ENCODE measurements around the gene EXD3.

The EXD3 gene

DNA sequence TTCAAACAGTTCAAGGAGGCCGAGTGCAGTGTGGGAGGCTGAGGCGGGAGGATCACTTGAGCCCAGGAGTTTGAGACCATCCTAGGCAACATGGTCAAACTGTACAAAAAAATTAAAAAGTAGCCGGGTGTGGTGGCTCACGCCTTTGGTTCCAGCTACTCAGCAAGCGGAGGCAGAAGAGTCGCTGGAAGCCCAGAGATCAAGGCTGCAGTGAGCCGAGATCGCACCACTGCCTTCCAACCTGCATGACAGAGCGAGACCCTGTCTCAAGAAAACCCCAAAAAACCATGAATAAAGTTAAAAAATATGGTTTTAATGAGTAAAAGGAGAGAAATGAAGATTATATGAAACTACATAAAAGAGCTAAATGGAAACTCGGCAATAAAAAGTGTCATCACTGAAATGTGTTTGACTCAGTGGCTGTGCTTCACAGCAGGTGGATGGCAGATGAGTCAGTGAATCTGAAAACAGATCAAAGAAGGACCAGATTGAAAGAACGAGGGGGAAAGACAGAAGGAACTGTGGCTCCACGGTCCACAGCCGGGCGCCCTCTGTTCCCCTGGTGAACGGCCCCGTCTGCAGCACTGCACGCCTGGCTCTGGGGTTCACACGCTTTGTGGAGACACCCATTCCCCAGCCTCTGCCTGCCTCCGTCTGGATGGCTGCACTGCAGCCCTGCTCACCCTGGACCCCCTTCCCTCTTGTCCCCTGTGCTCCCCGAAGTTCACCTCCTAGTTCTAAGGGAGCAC, 25.1 kb downstream of the EXD3 start:
- no peaks in the 10 kb centered on the region for H3K4me1 ChIP-seq (ENCODE audit: control insufficient read depth, insufficient read depth, low read length)
- no peak overlapping the region for H3K9ac ChIP-seq (ENCODE audit: low read depth, low read length)
- H3K4me2 ChIP-seq (ENCODE audit: low read length): no peak overlapping the region
- no peak overlapping the region for H3K4me3 ChIP-seq (ENCODE audit: low read length)
- no peaks in the 10 kb centered on the region for H3K27me3 ChIP-seq (ENCODE audit: control insufficient read depth, insufficient read depth, low read length)
- H3K36me3 ChIP-seq (ENCODE audit: insufficient read depth, low read length): no peaks in the 10 kb centered on the region
- no peaks in the 10 kb centered on the region for H3K9me3 ChIP-seq (replicated peaks; ENCODE audit: low read length)

DNA sequence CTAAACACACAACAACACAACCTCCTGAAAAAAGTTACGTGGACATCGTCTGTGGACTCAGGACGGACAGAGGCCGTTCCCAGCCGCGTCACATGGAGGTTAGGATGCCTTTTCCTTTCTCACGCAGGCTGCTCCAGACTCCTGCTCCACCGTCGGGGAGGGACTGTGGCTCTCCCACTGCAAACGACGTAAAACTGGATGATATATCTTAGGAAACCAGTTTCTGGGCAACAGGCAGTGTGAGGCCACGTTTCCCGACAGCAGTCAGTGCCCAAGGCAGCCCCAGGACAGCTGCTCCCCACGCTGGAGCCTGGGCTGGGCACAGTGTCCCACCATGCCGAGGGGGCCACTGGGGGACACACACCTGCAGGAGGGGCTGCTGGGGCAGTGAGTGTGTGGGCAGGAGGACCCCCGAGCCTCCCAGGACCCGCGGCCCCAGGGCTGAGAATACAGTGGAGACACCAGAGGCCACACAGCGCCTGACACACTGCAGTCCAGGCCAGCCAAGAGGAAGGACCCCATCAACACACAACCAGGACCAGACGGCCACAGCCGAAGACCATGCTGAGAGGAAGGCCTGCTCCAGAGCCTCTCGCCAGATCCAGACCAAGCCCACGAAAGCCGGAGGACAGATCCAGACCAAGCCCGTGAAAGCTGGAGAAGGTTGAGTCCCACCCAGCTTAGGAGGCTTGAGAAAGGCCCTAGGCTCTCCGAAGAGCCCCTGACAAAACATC, 26.2 kb downstream of the EXD3 start:
- H3K4me3 ChIP-seq (ENCODE audit: low read length): no peak overlapping the region
- H3K4me2 ChIP-seq (ENCODE audit: low read length): no peak overlapping the region
- no peaks in the 10 kb centered on the region for H3K9me3 ChIP-seq (replicated peaks; ENCODE audit: low read length)
- no peaks in the 10 kb centered on the region for H3K27me3 ChIP-seq (ENCODE audit: control insufficient read depth, insufficient read depth, low read length)
- H3K9ac ChIP-seq (ENCODE audit: low read depth, low read length): no peak overlapping the region
- H3K36me3 ChIP-seq (ENCODE audit: insufficient read depth, low read length): no peaks in the 10 kb centered on the region
- H3K4me1 ChIP-seq (ENCODE audit: control insufficient read depth, insufficient read depth, low read length): no peaks in the 10 kb centered on the region

DNA sequence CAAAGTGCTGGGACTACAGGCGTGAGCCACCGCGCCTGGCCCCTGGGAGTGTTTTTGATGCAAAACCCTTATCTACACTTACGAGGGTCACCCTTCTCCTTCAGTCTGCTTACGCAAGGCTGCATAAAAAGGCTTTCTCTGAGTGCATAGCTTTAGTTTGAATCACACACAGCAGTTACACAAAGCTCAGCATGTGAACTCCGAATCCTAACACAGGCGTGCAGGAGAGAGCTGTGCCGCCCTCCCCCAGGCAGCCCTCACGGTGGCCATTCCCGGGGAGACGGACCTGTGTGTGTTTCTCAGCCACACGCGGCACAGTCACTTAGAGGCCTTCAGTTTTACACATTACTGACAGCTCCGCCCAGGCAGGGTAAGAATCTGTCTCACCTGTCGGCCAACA, 26.7 kb downstream of the EXD3 start:
- no peaks in the 10 kb centered on the region for H3K36me3 ChIP-seq (ENCODE audit: insufficient read depth, low read length)
- no peaks in the 10 kb centered on the region for H3K9me3 ChIP-seq (replicated peaks; ENCODE audit: low read length)
- H3K4me1 ChIP-seq (ENCODE audit: control insufficient read depth, insufficient read depth, low read length): peaks cover 2% of the 10 kb centered on the region
- H3K4me2 ChIP-seq (ENCODE audit: low read length): no peak overlapping the region
- no peak overlapping the region for H3K4me3 ChIP-seq (ENCODE audit: low read length)
- no peaks in the 10 kb centered on the region for H3K27me3 ChIP-seq (ENCODE audit: control insufficient read depth, insufficient read depth, low read length)
- no peak overlapping the region for H3K9ac ChIP-seq (ENCODE audit: low read depth, low read length)

DNA sequence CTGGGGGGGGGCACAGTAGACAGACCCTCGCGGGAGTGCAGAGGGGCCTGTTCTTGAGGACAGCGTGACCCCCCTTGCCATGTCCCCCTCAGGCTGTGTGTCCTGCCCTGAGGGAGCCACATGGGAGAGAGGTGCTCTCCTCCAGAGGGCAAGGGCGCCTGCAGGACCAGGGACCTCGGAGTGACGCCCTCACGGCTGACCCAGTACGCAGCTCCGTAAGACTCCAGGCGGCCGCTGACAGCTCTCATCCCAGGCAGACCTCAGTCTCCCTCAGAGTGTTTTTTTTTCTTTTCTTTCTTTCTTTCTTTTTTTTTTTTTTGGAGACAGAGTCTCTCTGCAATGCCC, 27.3 kb downstream of the EXD3 start:
- Histone ChIP-seq H3K36me3 (ENCODE audit: insufficient read depth, low read length) (no peaks in the 10 kb centered on the region), H3K27me3 (ENCODE audit: control insufficient read depth, insufficient read depth, low read length) (no peaks in the 10 kb centered on the region), H3K9ac (ENCODE audit: low read depth, low read length) (no peak overlapping the region), H3K9me3 (replicated peaks; ENCODE audit: low read length) (no peaks in the 10 kb centered on the region), H3K4me3 (ENCODE audit: low read length) (no peak overlapping the region), H3K4me1 (ENCODE audit: control insufficient read depth, insufficient read depth, low read length) (peaks cover 8% of the 10 kb centered on the region), H3K4me2 (ENCODE audit: low read length) (no peak overlapping the region)

DNA sequence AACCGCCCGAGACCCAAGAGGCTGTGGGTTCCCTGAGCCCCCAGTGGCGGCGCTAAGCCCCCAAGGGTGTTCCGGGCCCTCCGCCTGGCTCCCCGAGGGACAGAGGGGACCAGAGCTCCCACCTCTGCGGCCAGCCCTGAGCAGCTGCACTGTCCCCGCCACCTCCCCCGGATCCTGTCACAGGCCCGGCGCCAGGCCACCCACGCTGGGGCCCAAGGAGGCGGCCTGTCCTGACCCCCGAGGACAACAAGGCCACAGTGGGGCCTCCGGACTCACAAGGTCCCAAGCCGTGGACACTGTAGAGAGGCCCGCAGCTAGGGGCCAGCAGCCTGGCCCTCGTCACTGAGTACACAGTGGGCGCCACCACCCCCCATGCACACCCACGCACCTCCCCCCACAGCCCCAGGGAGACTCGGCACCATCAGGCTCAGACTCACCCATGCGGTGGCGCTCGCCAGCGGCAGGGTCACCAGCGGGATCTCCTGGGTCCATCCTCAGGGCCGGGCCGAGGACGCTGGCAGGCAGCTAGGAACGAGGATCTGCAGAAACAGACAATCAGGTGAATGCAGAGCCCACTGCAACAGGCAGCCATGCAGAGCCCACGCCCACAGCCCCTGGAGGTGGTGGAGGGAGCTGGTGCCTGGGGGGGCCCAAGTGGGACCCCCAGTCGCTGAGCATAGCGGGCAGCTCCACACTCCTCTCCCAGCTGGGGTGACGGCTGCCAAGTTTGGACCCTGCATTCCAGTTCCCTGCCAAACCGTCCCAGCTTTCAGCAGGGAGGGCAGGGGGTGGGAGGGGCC, 27.9 kb downstream of the EXD3 start:
- no peak overlapping the region for H3K4me2 ChIP-seq (ENCODE audit: low read length)
- H3K27me3 ChIP-seq (ENCODE audit: control insufficient read depth, insufficient read depth, low read length): no peaks in the 10 kb centered on the region
- no peak overlapping the region for H3K9ac ChIP-seq (ENCODE audit: low read depth, low read length)
- no peaks in the 10 kb centered on the region for H3K9me3 ChIP-seq (replicated peaks; ENCODE audit: low read length)
- peaks cover 10% of the 10 kb centered on the region for H3K4me1 ChIP-seq (ENCODE audit: control insufficient read depth, insufficient read depth, low read length)
- H3K36me3 ChIP-seq (ENCODE audit: insufficient read depth, low read length): no peaks in the 10 kb centered on the region
- no peak overlapping the region for H3K4me3 ChIP-seq (ENCODE audit: low read length)

DNA sequence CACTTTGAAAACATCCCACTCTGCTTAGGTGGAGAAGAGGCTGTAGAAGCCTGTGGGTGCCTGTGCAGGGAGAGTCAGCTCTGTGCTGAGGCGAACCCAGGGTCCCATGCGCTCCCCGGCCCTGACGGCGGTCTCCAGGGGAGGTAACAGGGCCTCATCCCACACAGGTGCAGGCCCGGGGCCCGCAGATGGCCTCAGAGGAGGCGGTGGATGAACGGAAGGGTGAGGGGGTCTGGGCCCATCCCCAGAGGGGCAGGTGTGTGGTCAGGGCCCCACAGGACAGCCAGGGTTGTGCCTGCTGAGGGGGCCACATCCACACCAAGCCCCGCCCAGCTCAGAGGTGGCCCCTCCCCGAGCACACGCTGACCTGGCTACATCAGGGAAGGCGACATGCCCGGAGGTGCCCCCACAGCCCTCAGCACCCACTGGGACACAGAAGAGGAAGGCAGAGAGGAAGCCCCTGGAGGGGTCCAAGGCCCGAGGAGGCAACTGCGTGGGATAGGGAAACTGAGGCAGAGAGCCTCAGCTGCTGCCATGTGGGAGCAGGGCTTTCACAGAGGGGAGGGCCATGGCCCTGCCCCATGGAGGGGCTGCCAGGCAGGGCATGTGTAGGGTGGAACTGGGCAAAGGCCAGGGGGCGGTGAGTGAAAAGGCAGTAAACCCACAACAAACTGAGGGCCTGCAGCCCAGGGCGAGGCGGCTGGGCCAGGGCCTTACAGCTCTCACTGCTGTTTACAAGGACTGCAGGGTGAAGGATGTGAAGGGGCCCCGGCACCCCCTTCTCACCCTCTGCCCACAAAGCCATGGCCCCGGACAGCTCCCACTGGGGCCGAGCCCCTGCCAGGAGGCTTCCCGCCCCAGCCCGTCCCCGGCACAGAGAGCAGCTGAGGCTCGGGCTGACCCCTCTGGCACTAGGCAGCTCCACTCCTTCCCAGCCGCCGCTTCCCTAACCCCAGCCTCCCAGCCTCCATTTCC, 29.5 kb downstream of the EXD3 start:
- H3K9ac ChIP-seq (ENCODE audit: low read depth, low read length): no peak overlapping the region

DNA sequence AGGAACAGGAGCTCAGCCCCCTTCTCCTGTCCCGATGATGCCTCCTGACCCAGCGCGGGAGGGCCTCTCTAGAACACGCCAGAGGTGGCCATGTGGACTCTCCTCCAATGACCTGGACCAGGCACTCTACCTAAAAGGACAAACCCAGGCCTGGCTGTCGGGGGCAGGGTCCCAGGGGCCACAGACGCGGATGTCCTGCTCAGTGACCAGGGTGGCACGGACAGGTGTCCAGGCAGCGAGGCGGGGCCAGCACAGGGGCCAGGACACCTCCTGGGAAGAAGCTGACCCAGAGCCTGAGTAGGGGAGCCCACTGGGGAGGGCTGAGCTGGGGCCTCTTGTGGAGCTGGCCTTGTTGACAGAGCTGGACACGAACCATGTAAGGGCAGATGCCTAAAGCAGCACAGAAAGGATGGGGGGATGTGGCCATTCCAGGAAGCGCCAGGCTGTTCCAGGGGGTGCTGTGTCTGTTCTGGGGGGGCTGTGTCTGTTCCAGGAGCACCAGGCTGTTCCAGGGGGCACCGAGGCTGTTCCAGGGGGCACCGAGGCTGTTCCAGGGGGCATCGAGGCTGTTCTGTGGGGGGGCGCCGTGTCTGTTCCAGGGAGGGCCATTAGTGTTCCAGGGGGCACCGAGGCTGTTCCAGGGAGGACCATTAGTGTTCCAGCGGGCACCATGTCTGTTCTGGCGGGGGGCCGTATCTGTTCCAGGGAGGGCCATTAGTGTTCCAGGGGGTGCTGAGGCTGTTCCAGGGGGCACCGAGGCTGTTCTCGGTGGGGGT, 30.5 kb downstream of the EXD3 start:
- no peaks in the 10 kb centered on the region for H3K27me3 ChIP-seq (ENCODE audit: control insufficient read depth, insufficient read depth, low read length)
- H3K9me3 ChIP-seq (replicated peaks; ENCODE audit: low read length): no peaks in the 10 kb centered on the region
- no peak overlapping the region for H3K4me3 ChIP-seq (ENCODE audit: low read length)
- H3K9ac ChIP-seq (ENCODE audit: low read depth, low read length): no peak overlapping the region
- peaks cover 10% of the 10 kb centered on the region for H3K4me1 ChIP-seq (ENCODE audit: control insufficient read depth, insufficient read depth, low read length)
- no peaks in the 10 kb centered on the region for H3K36me3 ChIP-seq (ENCODE audit: insufficient read depth, low read length)
- H3K4me2 ChIP-seq (ENCODE audit: low read length): no peak overlapping the region

More for the DNA sequence above, 29.5 kb downstream of the EXD3 start:
- no peaks in the 10 kb centered on the region for H3K36me3 ChIP-seq (ENCODE audit: insufficient read depth, low read length)
- no peak overlapping the region for H3K4me3 ChIP-seq (ENCODE audit: low read length)
- no peaks in the 10 kb centered on the region for H3K27me3 ChIP-seq (ENCODE audit: control insufficient read depth, insufficient read depth, low read length)
- H3K9me3 ChIP-seq (replicated peaks; ENCODE audit: low read length): no peaks in the 10 kb centered on the region
- no peak overlapping the region for H3K4me2 ChIP-seq (ENCODE audit: low read length)
- peaks cover 10% of the 10 kb centered on the region for H3K4me1 ChIP-seq (ENCODE audit: control insufficient read depth, insufficient read depth, low read length)

DNA sequence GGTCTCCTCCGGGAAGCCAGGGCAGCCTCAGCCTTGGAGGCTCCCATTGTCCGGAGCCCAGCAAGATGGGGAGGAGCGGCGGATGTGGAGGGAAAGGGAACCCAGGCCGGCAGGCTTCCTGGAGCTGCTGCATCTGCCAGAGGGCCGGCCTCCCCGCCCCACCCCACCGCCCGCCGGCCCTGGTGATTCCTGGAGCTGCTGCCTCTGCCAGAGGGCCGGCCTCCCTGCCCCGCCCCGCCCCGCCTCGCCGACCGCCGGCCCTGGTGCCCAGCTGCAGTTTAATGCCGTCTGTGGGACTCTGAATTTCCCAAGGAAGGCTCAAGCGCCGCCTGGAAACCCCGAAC, 31.6 kb downstream of the EXD3 start:
- no peak overlapping the region for H3K9ac ChIP-seq (ENCODE audit: low read depth, low read length)
- no peaks in the 10 kb centered on the region for H3K9me3 ChIP-seq (replicated peaks; ENCODE audit: low read length)

DNA sequence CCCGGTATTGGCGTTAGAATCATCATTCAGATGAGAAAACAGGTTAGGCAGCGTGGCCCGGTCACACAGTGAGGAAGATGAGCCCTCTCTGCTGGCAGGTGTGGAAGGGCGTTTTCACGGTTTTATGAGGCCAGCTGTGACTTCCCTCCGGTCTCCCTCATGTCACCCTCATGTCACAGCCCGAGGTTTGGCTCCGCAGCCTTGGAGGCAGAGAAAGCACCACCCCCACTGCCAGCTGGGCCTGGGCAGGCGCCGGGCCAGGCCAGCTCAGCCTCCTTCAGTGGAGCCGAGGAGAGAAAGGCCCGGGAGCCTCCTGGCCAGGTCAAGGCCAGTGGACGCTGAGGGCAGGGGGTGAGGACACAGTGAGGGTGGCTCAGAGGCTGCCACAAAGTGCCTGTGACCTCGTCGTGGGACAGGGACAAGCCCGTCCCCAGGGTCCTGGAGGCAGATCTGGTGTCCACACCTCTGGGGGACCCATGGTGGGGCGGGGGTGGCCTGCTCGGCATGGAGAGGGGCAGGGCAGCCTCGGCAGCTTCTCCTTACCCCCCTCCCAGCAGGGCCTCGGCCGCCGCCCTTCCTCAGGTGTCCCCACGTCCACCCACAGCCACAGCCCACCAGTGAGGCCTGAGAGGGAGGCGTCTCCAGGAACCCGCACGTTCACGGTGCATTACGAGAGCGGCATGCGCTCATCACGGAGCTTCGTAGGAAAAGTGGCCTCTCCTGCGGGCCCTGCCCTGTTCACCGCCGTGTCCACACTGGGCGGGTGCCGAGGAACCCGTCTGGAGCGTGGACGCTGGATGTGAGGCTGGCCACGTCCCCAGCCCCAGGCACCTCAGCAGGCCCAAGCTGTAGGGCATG, 32.2 kb downstream of the EXD3 start:
- Histone ChIP-seq H3K27me3 (ENCODE audit: control insufficient read depth, insufficient read depth, low read length) (no peaks in the 10 kb centered on the region), H3K4me2 (ENCODE audit: low read length) (peak overlapping the region; percentile 56), H3K4me1 (ENCODE audit: control insufficient read depth, insufficient read depth, low read length) (peaks cover 10% of the 10 kb centered on the region), H3K4me3 (ENCODE audit: low read length) (no peak overlapping the region), H3K36me3 (ENCODE audit: insufficient read depth, low read length) (no peaks in the 10 kb centered on the region), H3K9me3 (replicated peaks; ENCODE audit: low read length) (no peaks in the 10 kb centered on the region), H3K9ac (ENCODE audit: low read depth, low read length) (no peak overlapping the region)

More for the DNA sequence above, 31.6 kb downstream of the EXD3 start:
- Histone ChIP-seq H3K27me3 (ENCODE audit: control insufficient read depth, insufficient read depth, low read length) (no peaks in the 10 kb centered on the region), H3K36me3 (ENCODE audit: insufficient read depth, low read length) (no peaks in the 10 kb centered on the region), H3K4me3 (ENCODE audit: low read length) (no peak overlapping the region), H3K4me1 (ENCODE audit: control insufficient read depth, insufficient read depth, low read length) (peaks cover 10% of the 10 kb centered on the region), H3K4me2 (ENCODE audit: low read length) (peak overlapping the region; percentile 56)

DNA sequence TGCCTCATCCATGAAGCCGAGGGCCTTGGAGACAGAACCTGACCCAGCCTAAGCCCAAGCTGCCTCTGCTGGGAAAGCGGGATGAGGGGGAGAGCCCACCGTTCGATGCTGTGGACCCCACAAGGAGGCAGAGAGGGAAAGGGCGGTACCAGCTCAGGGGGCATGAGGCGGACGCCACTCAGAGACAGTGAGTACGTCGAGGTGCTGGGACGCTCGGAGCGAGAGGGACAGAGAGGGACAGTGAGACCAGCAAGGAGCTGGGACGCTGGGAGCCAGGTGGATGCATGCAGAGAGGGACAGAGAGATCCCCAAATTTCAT, 33.6 kb downstream of the EXD3 start:
- H3K9ac ChIP-seq (ENCODE audit: low read depth, low read length): no peak overlapping the region
- peaks cover 10% of the 10 kb centered on the region for H3K4me1 ChIP-seq (ENCODE audit: control insufficient read depth, insufficient read depth, low read length)
- H3K36me3 ChIP-seq (ENCODE audit: insufficient read depth, low read length): no peaks in the 10 kb centered on the region
- H3K9me3 ChIP-seq (replicated peaks; ENCODE audit: low read length): no peaks in the 10 kb centered on the region
- no peak overlapping the region for H3K4me2 ChIP-seq (ENCODE audit: low read length)
- H3K4me3 ChIP-seq (ENCODE audit: low read length): no peak overlapping the region
- H3K27me3 ChIP-seq (ENCODE audit: control insufficient read depth, insufficient read depth, low read length): no peaks in the 10 kb centered on the region
